Keratinocyte (primary cell): Measurements from ENCODE around the gene MIGA1. TPM values are rescaled to one million over a fixed set of nuclear protein-coding genes. Genes with fewer than 3 reads are reported as not detected.
"Not testable (repeated sequence)": the region's sequence is repeated elsewhere in the genome, so short reads cannot be mapped to it uniquely, and the experiment has no call there.

ENCODE experiments used
- DNase-seq: peaks from one replicate; pipeline ENCODE4 v3.0.0-alpha.2; 2011; ENCODE audit warnings: low read depth, missing footprints, low spot score
- FAIRE-seq: peaks from 2 replicates; lab custom pipeline; 2011; peaks lifted over from hg19 to GRCh38; lab: Jason Lieb, UNC
- H2AFZ ChIP-seq: 2 replicates; pipeline ENCODE4 v1.6.0; 2012; ENCODE audit warnings: low read length, control low read depth, inconsistent platforms; ENCODE audit not compliant: control insufficient read depth
- H3K27ac ChIP-seq: 2 replicates; pipeline ENCODE4 v1.5.1; 2011; ENCODE audit warnings: low read length; ENCODE audit not compliant: control insufficient read depth, insufficient read depth
- H3K27me3 ChIP-seq: 3 replicates; pipeline ENCODE4 v1.6.0; 2011; ENCODE audit warnings: low read length; ENCODE audit not compliant: control insufficient read depth, insufficient read depth; ENCODE audit errors: extremely low read depth
- H3K36me3 ChIP-seq, 2 experiments: 2 replicates in 1 of 2; 3 replicates in 1 of 2; pipeline ENCODE4 v1.5.1; 2011; ENCODE audit warnings: low read length in 2 of 2, mild to moderate bottlenecking in 1 of 2; ENCODE audit not compliant: control insufficient read depth in 2 of 2, insufficient read depth in 2 of 2; ENCODE audit errors: extremely low read depth in 1 of 2
- H3K4me1 ChIP-seq: 3 replicates; pipeline ENCODE4 v1.5.1; 2011; ENCODE audit warnings: low read length; ENCODE audit not compliant: control insufficient read depth, insufficient read depth; ENCODE audit errors: extremely low read depth
- H3K4me2 ChIP-seq: 3 replicates; pipeline ENCODE4 v1.6.0; 2011; ENCODE audit warnings: low read depth, low read length; ENCODE audit not compliant: control insufficient read depth, insufficient read depth; ENCODE audit errors: extremely low read depth
- H3K4me3 ChIP-seq, 3 experiments: fragments of 200-600 bp in 1 of 3; sonication (generic) in 1 of 3; 2 replicates in 2 of 3; 3 replicates in 1 of 3; pipeline ENCODE4 v1.5.1; 2011 to 2016; ENCODE audit warnings: low read length in 3 of 3, mild to moderate bottlenecking in 3 of 3, control low read depth in 2 of 3, inconsistent platforms in 1 of 3, low read depth in 1 of 3, mixed read lengths in 1 of 3, mixed run types in 1 of 3, moderate library complexity in 1 of 3; ENCODE audit not compliant: control insufficient read depth in 2 of 3, insufficient read depth in 2 of 3; ENCODE audit errors: extremely low read depth in 1 of 3
- H3K79me2 ChIP-seq: 2 replicates; pipeline ENCODE4 v1.6.0; 2012; ENCODE audit warnings: low read length; ENCODE audit not compliant: control insufficient read depth, insufficient read depth
- H3K9ac ChIP-seq: 3 replicates; pipeline ENCODE4 v1.6.0; 2011; ENCODE audit warnings: low read length; ENCODE audit not compliant: control insufficient read depth, insufficient read depth; ENCODE audit errors: extremely low read depth
- H3K9me1 ChIP-seq: 3 replicates; pipeline ENCODE4 v1.6.0; 2011; ENCODE audit warnings: low read length; ENCODE audit not compliant: control insufficient read depth, insufficient read depth; ENCODE audit errors: extremely low read depth
- H3K9me3 ChIP-seq: 2 replicates; pipeline ENCODE4 v1.5.1; 2012; ENCODE audit warnings: low read depth, low read length; ENCODE audit not compliant: control insufficient read depth
- H4K20me1 ChIP-seq: 3 replicates; pipeline ENCODE4 v1.6.0; 2011; ENCODE audit warnings: low read length; ENCODE audit not compliant: control insufficient read depth, insufficient read depth; ENCODE audit errors: extremely low read depth
- CTCF ChIP-seq, 3 experiments: IDR thresholded peaks in 1 of 3; conservative IDR thresholded peaks in 1 of 3; optimal IDR thresholded peaks in 1 of 3; 2 replicates in 2 of 3; 3 replicates in 1 of 3; pipeline versions ENCODE3 to v1.5.1; 2011; ENCODE audit warnings: low read length in 3 of 3, mild to moderate bottlenecking in 3 of 3, moderate library complexity in 2 of 3, control low read depth in 1 of 3, inconsistent platforms in 1 of 3; ENCODE audit not compliant: insufficient read depth in 2 of 3; ENCODE audit errors: extremely low read depth in 1 of 3
- EZH2 ChIP-seq: IDR thresholded peaks from one replicate; pipeline ENCODE4 v1.6.1; 2012; ENCODE audit warnings: inconsistent platforms, mild to moderate bottlenecking, low read length, moderate library complexity
- dilution Hi-C: fragments of 300-500 bp; cut with MboI; formaldehyde crosslinking; loops from one replicate; pipeline ENCODE4 v1.7.0; 2020; ENCODE audit warnings: low sequenced_read_pairs; ENCODE audit not compliant: extremely low pct_ligation_motif_present
- polyA plus RNA-seq, 5 experiments: library from polyadenylated mRNA; depleted of rRNA in 3 of 5; stranded (reverse) in 3 of 5; stranded (forward) in 1 of 5; unstranded in 1 of 5; fragments of >200 nt; gene quantifications; 1 replicate in 1 of 5; 2 replicates in 3 of 5; 3 replicates in 1 of 5; pipeline versions ENCODE4 v1.2.1 to v1.2.3, GENCODE V29; 2011 to 2012; ENCODE audit warnings: missing spikeins in 2 of 5, low read depth in 1 of 5, low replicate concordance in 1 of 5

MIGA1 gene
- polyA plus RNA-seq, 1 donor (not counting 4 experiments of a cell fraction or from before 2014, with no cell fraction given) = 8.5 TPM

GRCh38 chr1:77742011-77742555 lies 37.4 kb upstream of the MIGA1 start:
- DNase-seq (no peak), FAIRE-seq (no peak)
- TF ChIP-seq CTCF (optimal IDR thresholded peaks at IDR 0.05 in 1 of 3, IDR thresholded peaks at IDR 0.05 in 1 of 3, conservative IDR thresholded peaks at IDR 0.05 in 1 of 3; ENCODE audit: extremely low read depth in 1 of 3, insufficient read depth in 2 of 3, low read length in 3 of 3) = no peak
- TF ChIP-seq EZH2 = no peak
- no peaks in the 10 kb centered on the region for H3K9me1 ChIP-seq
- no peak overlapping the region for H3K4me2 ChIP-seq
- H2AFZ ChIP-seq = no peak overlapping the region
- peaks cover 0 to 2% of the 10 kb centered on the region in 2 experiments for H3K36me3 ChIP-seq
- no peaks in the 10 kb centered on the region for H3K27me3 ChIP-seq
- no peak overlapping the region for H3K4me3 ChIP-seq
- H3K9me3 ChIP-seq = no peaks in the 10 kb centered on the region
- dilution Hi-C loops = no loop called here
- H3K27ac ChIP-seq = no peak overlapping the region
- no peaks in the 10 kb centered on the region for H3K4me1 ChIP-seq
- H3K79me2 ChIP-seq = peaks cover 27% of the 10 kb centered on the region
- no peak overlapping the region for H3K9ac ChIP-seq
- no peaks in the 10 kb centered on the region for H4K20me1 ChIP-seq

DNA sequence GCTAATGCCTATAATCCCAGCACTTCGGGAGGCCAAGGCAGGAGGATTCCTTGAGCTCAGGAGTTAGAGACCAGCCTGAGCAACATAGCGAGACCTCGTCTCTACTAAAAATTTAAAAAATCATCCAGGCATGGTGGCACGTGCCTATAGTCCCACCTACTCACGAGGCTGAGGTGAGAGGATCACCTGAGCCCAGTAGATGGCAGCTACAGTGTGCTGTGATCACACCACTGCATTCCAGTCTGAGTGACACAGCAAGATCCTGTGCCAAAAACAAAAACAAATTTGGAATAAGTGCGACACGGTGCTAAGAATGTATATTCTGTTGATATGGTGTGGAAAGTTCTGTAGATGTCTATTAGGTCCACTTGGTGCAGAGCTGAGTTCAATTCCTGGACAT lies 34.9 kb upstream of the MIGA1 start:
- Histone ChIP-seq H3K36me3 (peaks cover 0 to 2% of the 10 kb centered on the region in 2 experiments), H3K27ac (no peak overlapping the region), H3K9ac (no peak overlapping the region), H3K27me3 (no peaks in the 10 kb centered on the region), H3K4me2 (no peak overlapping the region), H4K20me1 (no peaks in the 10 kb centered on the region), H3K9me1 (no peaks in the 10 kb centered on the region), H3K4me1 (no peaks in the 10 kb centered on the region), H3K4me3 (no peak overlapping the region), H3K79me2 (peaks cover 44% of the 10 kb centered on the region), H3K9me3 (no peaks in the 10 kb centered on the region), H2AFZ (no peak overlapping the region)
- DNase-seq (no peak), FAIRE-seq (no peak)
- dilution Hi-C loops = no loop called here
- TF ChIP-seq EZH2 (no peak), CTCF (optimal IDR thresholded peaks at IDR 0.05 in 1 of 3, IDR thresholded peaks at IDR 0.05 in 1 of 3, conservative IDR thresholded peaks at IDR 0.05 in 1 of 3; ENCODE audit: extremely low read depth in 1 of 3, insufficient read depth in 2 of 3, low read length in 3 of 3) (peak in 2 of 3 experiments; percentile 16 to 44)

DNA sequence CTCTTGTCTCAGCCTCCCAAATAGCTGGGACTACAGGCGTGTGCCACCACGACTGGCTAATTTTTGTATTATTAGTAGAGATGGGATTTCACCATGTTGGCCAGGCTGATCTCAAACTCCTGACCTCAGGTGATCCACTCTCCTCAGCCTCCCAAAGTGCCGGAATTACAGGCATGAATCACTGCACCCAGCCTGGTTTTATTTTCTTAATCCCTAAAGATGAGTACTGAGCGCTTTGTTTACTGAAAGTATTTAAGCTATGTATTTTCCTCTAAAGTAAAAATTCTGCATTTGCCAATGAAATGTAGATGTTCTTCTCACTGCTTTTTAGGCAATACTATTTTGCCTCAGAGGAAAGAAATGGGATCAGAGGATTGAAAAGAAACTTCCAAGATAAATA lies 30.0 kb upstream of the MIGA1 start:
- DNase-seq, H3K27me3 ChIP-seq, H3K4me2 ChIP-seq, H4K20me1 ChIP-seq, H3K4me3 ChIP-seq, H3K9ac ChIP-seq, dilution Hi-C loops, H3K9me3 ChIP-seq, H3K4me1 ChIP-seq, H3K27ac ChIP-seq, H2AFZ ChIP-seq, H3K9me1 ChIP-seq, H3K36me3 ChIP-seq, FAIRE-seq: not testable (repeated sequence)
- peaks cover 65% of the 10 kb centered on the region for H3K79me2 ChIP-seq
